K562 (cell line): ENCODE results near the gene FARSA. TPM values are rescaled to one million over a fixed set of nuclear protein-coding genes. Genes with fewer than 3 reads are reported as not detected.

ENCODE experiments used
- CXXC5 ChIP-seq: fragments of 250-450 bp; sonication (Bioruptor Pico); IDR thresholded peaks from 2 replicates; pipeline ENCODE4 v1.8.0; 2022; ENCODE audit warnings: inconsistent platforms, mild to moderate bottlenecking, moderate library complexity
- DDX20 ChIP-seq: fragments of 450-650 bp; IDR thresholded peaks from 2 replicates; pipeline ENCODE4 v1.6.1; 2016; ENCODE audit warnings: missing genetic modification characterization, low read depth, mild to moderate bottlenecking, missing compliant biosample characterization, moderate library complexity
- KDM4B ChIP-seq, 2 experiments: fragments of 450-650 bp in 1 of 2; sonication (generic) in 1 of 2; IDR thresholded peaks; 2 replicates each; pipeline ENCODE4 v1.6.1; 2016 to 2017; ENCODE audit warnings: borderline replicate concordance in 2 of 2, antibody characterized with exemption in 1 of 2, low read depth in 1 of 2, mild to moderate bottlenecking in 1 of 2
- RBM22 ChIP-seq: fragments of 200-400 bp; formaldehyde crosslinking; IDR thresholded peaks from 2 replicates; pipeline ENCODE4 v1.6.1; 2018; ENCODE audit warnings: low read length, low read depth; ENCODE audit not compliant: poor library complexity, severe bottlenecking
- SAFB2 ChIP-seq: fragments of 200-400 bp; formaldehyde crosslinking; IDR thresholded peaks from 2 replicates; pipeline ENCODE4 v1.6.1; 2018; ENCODE audit warnings: borderline replicate concordance, low read length, low read depth, moderate library complexity; ENCODE audit not compliant: severe bottlenecking
- polyA plus RNA-seq, 8 experiments: library from polyadenylated mRNA; depleted of rRNA in 4 of 8; stranded (reverse) in 5 of 8; unstranded in 3 of 8; fragments of >200 nt; fragmentation: Nextera tagmentation in 2 of 8; fragmentation: Illumina TruSeq in 1 of 8; extraction: Ambion mirVana in 2 of 8; extraction: Trizol in 1 of 8; gene quantifications; 2 replicates each; pipeline versions ENCODE4 v1.2.1 to v1.2.3, GENCODE V29; 2011 to 2014; ENCODE audit warnings: inconsistent platforms in 1 of 8, missing spikeins in 1 of 8
- total RNA-seq, 7 experiments: library from RNA; depleted of rRNA in 6 of 7; stranded (reverse); fragments of >200 nt in 6 of 7; fragmentation: Illumina TruSeq in 2 of 7; extraction: Trizol in 2 of 7; gene quantifications; 2 replicates each; pipeline versions ENCODE4 v1.2.1 to v1.2.3, GENCODE V29; 2011 to 2021; ENCODE audit warnings: low replicate concordance in 1 of 7
- TF ChIP-seq, protein P1 (sequence below): fragments of 450-650 bp; IDR thresholded peaks from one replicate; pipeline ENCODE4 v1.6.1; 2018; ENCODE audit warnings: mild to moderate bottlenecking, moderate library complexity; ENCODE audit not compliant: partially characterized antibody
- TF ChIP-seq, protein P2 (sequence below), 3 experiments: IDR thresholded peaks in 2 of 3; conservative IDR thresholded peaks in 1 of 3; 2 replicates each; pipeline ENCODE4 v1.5.1; 2011 to 2012; ENCODE audit warnings: low read length in 3 of 3, mild to moderate bottlenecking in 3 of 3, control low read depth in 2 of 3, improper control_type of control experiment in 1 of 3, inconsistent platforms in 1 of 3, low read depth in 1 of 3, mixed read lengths in 1 of 3, moderate library complexity in 1 of 3; ENCODE audit not compliant: insufficient read depth in 2 of 3
- TF ChIP-seq, protein P3 (sequence below): fragments of 450-650 bp; conservative IDR thresholded peaks from 2 replicates; pipeline ENCODE4 v1.6.1; 2016; ENCODE audit warnings: missing genetic modification characterization, low read depth, mild to moderate bottlenecking, missing compliant biosample characterization, moderate library complexity
- TF ChIP-seq, protein P4 (sequence below), 2 experiments: fragments of 450-650 bp in 1 of 2; sonication (generic) in 1 of 2; formaldehyde crosslinking in 1 of 2; IDR thresholded peaks; 2 replicates each; pipeline versions ENCODE4 v1.7.1 to v1.9.0; 2016 to 2022; ENCODE audit warnings: inconsistent platforms in 1 of 2, mild to moderate bottlenecking in 1 of 2, missing genetic modification reagents in 1 of 2

Gene FARSA
- total and polyA plus RNA-seq, 9 of the 15 experiments (the other 6 are each of a cell fraction or from before 2014, with no cell fraction given) = 25.2 to 237 (median 89.6) TPM

DNA sequence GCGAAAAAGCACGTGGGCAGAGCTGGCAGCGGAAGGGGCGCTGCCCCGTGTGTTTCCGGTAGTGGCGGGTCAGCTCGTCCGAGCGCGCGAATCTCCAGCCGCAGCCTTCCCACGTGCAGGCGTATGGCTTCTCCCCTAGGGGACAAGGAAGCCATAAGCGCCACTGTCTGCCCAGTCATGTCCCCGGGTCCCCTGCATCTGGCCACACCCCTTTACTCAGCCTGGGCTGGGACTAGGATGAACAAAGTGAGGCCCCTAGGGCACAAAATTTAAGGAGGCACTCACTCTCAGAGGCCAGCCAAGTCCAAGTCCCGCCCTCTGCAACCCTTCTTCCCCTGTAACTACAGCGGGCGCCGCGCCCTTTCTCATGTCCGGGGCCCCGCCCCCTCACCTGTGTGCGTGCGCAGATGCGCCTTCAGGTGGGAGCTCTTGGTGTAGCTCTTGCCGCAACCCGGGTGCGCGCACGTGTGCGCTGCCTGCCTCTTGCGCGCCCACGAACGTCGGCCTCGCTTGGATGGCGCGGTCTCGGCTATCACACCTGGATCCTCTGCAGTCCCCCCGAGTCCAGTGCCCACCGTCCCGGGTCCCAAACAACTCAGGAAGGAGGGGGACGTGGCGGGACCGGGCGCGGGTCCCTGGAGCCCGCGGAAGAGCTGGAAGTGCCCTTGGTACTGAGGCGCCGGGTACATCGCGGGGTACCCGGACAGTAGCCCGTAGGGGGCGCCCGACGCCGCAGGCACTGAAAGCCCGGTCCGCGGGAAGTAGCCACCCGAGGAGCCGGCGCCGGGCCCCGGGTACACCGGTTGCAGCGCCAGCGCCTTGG is 48.4 kb downstream of the FARSA start (continued):
- TF ChIP-seq, protein P1, sequence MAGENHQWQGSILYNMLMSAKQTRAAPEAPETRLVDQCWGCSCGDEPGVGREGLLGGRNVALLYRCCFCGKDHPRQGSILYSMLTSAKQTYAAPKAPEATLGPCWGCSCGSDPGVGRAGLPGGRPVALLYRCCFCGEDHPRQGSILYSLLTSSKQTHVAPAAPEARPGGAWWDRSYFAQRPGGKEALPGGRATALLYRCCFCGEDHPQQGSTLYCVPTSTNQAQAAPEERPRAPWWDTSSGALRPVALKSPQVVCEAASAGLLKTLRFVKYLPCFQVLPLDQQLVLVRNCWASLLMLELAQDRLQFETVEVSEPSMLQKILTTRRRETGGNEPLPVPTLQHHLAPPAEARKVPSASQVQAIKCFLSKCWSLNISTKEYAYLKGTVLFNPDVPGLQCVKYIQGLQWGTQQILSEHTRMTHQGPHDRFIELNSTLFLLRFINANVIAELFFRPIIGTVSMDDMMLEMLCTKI = no peak
- TF ChIP-seq DDX20 (tag) (no peak), SAFB2 (no peak), KDM4B (IDR thresholded peaks at IDR 0.05; ENCODE audit: borderline replicate concordance in 2 of 2, low read depth in 1 of 2) (0 out of 4 replicates have a peak, but pooled peaks of 1 of the 2 experiments have one; percentile 24), CXXC5 (CRISPR knock-in tag) (peak; percentile 92), RBM22 (no peak)
- TF ChIP-seq, protein P2, sequence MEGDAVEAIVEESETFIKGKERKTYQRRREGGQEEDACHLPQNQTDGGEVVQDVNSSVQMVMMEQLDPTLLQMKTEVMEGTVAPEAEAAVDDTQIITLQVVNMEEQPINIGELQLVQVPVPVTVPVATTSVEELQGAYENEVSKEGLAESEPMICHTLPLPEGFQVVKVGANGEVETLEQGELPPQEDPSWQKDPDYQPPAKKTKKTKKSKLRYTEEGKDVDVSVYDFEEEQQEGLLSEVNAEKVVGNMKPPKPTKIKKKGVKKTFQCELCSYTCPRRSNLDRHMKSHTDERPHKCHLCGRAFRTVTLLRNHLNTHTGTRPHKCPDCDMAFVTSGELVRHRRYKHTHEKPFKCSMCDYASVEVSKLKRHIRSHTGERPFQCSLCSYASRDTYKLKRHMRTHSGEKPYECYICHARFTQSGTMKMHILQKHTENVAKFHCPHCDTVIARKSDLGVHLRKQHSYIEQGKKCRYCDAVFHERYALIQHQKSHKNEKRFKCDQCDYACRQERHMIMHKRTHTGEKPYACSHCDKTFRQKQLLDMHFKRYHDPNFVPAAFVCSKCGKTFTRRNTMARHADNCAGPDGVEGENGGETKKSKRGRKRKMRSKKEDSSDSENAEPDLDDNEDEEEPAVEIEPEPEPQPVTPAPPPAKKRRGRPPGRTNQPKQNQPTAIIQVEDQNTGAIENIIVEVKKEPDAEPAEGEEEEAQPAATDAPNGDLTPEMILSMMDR (IDR thresholded peaks at IDR 0.05 in 2 of 3, conservative IDR thresholded peaks at IDR 0.05 in 1 of 3; ENCODE audit: insufficient read depth in 2 of 3, low read depth in 1 of 3, low read length in 3 of 3) = peak; percentile 79 to 80 (median 80)
- TF ChIP-seq, protein P3, sequence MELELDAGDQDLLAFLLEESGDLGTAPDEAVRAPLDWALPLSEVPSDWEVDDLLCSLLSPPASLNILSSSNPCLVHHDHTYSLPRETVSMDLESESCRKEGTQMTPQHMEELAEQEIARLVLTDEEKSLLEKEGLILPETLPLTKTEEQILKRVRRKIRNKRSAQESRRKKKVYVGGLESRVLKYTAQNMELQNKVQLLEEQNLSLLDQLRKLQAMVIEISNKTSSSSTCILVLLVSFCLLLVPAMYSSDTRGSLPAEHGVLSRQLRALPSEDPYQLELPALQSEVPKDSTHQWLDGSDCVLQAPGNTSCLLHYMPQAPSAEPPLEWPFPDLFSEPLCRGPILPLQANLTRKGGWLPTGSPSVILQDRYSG (tag) = no peak; the same call in 1 of the 2 replicates
- TF ChIP-seq, protein P4, sequence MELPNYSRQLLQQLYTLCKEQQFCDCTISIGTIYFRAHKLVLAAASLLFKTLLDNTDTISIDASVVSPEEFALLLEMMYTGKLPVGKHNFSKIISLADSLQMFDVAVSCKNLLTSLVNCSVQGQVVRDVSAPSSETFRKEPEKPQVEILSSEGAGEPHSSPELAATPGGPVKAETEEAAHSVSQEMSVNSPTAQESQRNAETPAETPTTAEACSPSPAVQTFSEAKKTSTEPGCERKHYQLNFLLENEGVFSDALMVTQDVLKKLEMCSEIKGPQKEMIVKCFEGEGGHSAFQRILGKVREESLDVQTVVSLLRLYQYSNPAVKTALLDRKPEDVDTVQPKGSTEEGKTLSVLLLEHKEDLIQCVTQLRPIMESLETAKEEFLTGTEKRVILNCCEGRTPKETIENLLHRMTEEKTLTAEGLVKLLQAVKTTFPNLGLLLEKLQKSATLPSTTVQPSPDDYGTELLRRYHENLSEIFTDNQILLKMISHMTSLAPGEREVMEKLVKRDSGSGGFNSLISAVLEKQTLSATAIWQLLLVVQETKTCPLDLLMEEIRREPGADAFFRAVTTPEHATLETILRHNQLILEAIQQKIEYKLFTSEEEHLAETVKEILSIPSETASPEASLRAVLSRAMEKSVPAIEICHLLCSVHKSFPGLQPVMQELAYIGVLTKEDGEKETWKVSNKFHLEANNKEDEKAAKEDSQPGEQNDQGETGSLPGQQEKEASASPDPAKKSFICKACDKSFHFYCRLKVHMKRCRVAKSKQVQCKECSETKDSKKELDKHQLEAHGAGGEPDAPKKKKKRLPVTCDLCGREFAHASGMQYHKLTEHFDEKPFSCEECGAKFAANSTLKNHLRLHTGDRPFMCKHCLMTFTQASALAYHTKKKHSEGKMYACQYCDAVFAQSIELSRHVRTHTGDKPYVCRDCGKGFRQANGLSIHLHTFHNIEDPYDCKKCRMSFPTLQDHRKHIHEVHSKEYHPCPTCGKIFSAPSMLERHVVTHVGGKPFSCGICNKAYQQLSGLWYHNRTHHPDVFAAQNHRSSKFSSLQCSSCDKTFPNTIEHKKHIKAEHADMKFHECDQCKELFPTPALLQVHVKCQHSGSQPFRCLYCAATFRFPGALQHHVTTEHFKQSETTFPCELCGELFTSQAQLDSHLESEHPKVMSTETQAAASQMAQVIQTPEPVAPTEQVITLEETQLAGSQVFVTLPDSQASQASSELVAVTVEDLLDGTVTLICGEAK (IDR thresholded peaks at IDR 0.05) = peak; percentile 73; the same call in 1 of the 2 replicates
- TF ChIP-seq, protein P4 (CRISPR knock-in tag; IDR thresholded peaks at IDR 0.05) = no peak
